ENCODE measurements around the gene FGF23.

DNA sequence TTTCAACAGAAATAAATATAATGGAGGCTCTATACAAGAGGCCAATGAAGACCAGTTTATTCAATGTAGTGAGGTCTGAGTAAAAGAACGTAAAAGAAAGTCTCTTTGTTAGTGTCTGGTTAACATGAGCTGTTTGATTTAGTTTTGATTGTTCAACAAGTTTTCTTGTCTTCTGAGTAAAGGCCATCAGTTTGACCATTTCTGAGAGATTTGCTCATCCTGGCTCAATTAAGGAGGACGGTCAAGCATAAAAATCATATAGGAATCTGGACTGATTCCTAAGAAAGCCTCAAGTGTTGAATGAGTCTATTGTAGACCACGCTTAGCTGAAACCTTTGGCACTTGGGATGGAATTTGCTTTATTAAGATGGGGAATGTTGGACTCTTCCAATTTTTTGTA lies 32.5 kb upstream of the FGF23 start:
- TF ChIP-seq POLR2A (IDR thresholded peaks at IDR 0.05; ENCODE audit: low read length) (no peak), GATA1 (IDR thresholded peaks at IDR 0.05; ENCODE audit: low read depth, low read length) (no peak)

Measured in erythroblast (primary cell).